Heart left ventricle (tissue), 16 donors: ENCODE results near the gene COX5B. TPM values are rescaled to one million over a fixed set of nuclear protein-coding genes. Genes with fewer than 3 reads are reported as not detected.
"Not testable (repeated sequence)": the region's sequence is repeated elsewhere in the genome, so short reads cannot be mapped to it uniquely, and the experiment has no call there.

Experiments
- ATAC-seq, 4 donors: fragments of 200-7000 bp; cut with Tn5 transposase; one replicate each; pipeline ENCODE4 v1.9.1; 2020 to 2022; ENCODE audit warnings: moderate library complexity in 4 of 4, mild to moderate bottlenecking in 3 of 4, moderate number of reproducible peaks in 1 of 4
- DNase-seq, 5 donors: peaks; one replicate each; pipeline ENCODE4 v3.0.0-alpha.2; 2020
- H3K27ac ChIP-seq, 12 donors: fragments of 200-600 bp; sonication (generic) in 4 of 12; one replicate each; pipeline versions ENCODE4 v1.5.0 to v1.8.0; 2016 to 2022; ENCODE audit warnings: mild to moderate bottlenecking in 2 of 12
- H3K27me3 ChIP-seq, 9 donors: fragments of 200-600 bp; sonication (generic) in 2 of 9; one replicate each; pipeline versions ENCODE4 v1.5.1 to v1.8.0; 2016 to 2022; ENCODE audit warnings: mild to moderate bottlenecking in 3 of 9
- H3K36me3 ChIP-seq, 9 donors: fragments of 200-600 bp; sonication (generic) in 2 of 9; one replicate each; pipeline versions ENCODE4 v1.5.0 to v1.8.0; 2018 to 2022; ENCODE audit warnings: mild to moderate bottlenecking in 2 of 9
- H3K4me1 ChIP-seq, 12 donors: fragments of 200-600 bp; sonication (generic) in 4 of 12; one replicate each; pipeline versions ENCODE4 v1.5.0 to v1.8.0; 2016 to 2022; ENCODE audit warnings: mild to moderate bottlenecking in 3 of 12
- H3K4me3 ChIP-seq, 12 donors: fragments of 200-600 bp; sonication (generic) in 4 of 12; one replicate each; pipeline versions ENCODE4 v1.5.0 to v1.8.0; 2017 to 2022; ENCODE audit warnings: mild to moderate bottlenecking in 9 of 12, moderate library complexity in 4 of 12
- H3K9me3 ChIP-seq, 12 donors: fragments of 200-600 bp; sonication (generic) in 4 of 12; one replicate each; pipeline versions ENCODE4 v1.5.0 to v1.8.0; 2016 to 2022; ENCODE audit warnings: mild to moderate bottlenecking in 1 of 12
- POLR2A ChIP-seq, 2 donors: fragments of 450-650 bp; IDR thresholded peaks; one replicate each; pipeline ENCODE4 v1.6.1; 2017; ENCODE audit warnings: antibody characterized with exemption in 2 of 2, mild to moderate bottlenecking in 2 of 2, moderate library complexity in 2 of 2
- WGBS, 4 donors: extraction: QIAGEN DNeasy Blood & Tissue Kit in 2 of 4; methylation state at CpG; one replicate each; pipeline versions ENCODE4 v1.1.5 to v1.1.7; 2013 to 2018; 5-methylcytosine and 5-hydroxymethylcytosine counted together
- intact Hi-C, 10 donors: fragments of 100-400 bp; cut with DNase I; formaldehyde crosslinking; loops; one replicate each; pipeline versions ENCODE4 v1.11.1 to v1.14.2; 2022
- long read RNA-seq, 3 donors: library from polyadenylated mRNA; unstranded; transcript quantifications; one replicate each; pipeline ENCODE4 v2.0.0, GENCODE V29; 2020 to 2021
- polyA plus RNA-seq, 2 donors: library from polyadenylated mRNA; stranded (reverse); fragments of 200-250 nt; gene quantifications; one replicate each; pipeline ENCODE4 v1.2.3, GENCODE V29; 2013
- total RNA-seq, 9 donors: library from RNA; depleted of rRNA in 2 of 9; stranded (reverse); fragments of >200 nt in 2 of 9; fragmentation: NEBNext Ultra II Directional in 3 of 9; extraction: Animal tissue kit (Norgen Biotek cat#: 25700) in 3 of 9; gene quantifications; one replicate each; pipeline versions ENCODE4 v1.1.0 to v1.2.4, GENCODE V29; 2016 to 2023
- TF ChIP-seq, protein P1 (sequence below), 12 donors: fragments of 200-600 bp; sonication (generic) in 4 of 12; IDR thresholded peaks; one replicate each; pipeline versions ENCODE4 v1.5.0 to v1.8.0; 2018 to 2022; ENCODE audit warnings: antibody characterized with exemption in 12 of 12, mild to moderate bottlenecking in 5 of 12
- donor health status: ischemic (EF 13 %, LVEDD 7.1; RV severe dilation, severe dysfunction).
- donor health status: healthy with polysubstance abuse.
- donor health status: DM: no; HTN: yes; CAD: no.
- donor health status: DM: no; HTN: no; CAD: no.
- donor health status: ischemic (EF 25% LVEDD 6.9; RV normal size, moderate dysfunction).
- donor health status: ischemic (EF 25% LVEDD 5.7; RV mildly dilated, moderate dysfunction).
- donor health status: healthy.
- donor health status: DM: yes; HTN: yes; CAD: no.
- donor health status: ischemic (EF 35%, LVEDD 5.7; RV mildly dilated, moderate dysfunction).
- donor health status: nonischemic (EF 11% LVEDD 7.7; RV severe dilation, severe dysfunction).
- donor health status: DM: yes; HTN: yes; CAD: no.
- donor health status: PGD.
- donor health status: ischemic (EF 29% LVEDD 5.4; RV normal size, mild dysfunction).
- donor health status: nonischemic (EF 23%, LVEDD 6.1; RV moderate dilation, normal function).

The COX5B gene, protein sequence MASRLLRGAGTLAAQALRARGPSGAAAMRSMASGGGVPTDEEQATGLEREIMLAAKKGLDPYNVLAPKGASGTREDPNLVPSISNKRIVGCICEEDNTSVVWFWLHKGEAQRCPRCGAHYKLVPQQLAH
- 1,000 to 10,000 TPM in 7 of 9 donors, 100 to 1,000 TPM in 2; 745 to 2,539 (median 1,214) TPM for total RNA-seq
- 1,000 to 10,000 TPM; 1,226 to 4,214 TPM for polyA plus RNA-seq
- long read RNA-seq, donor 1, transcript COX5B-201 (4 exons, 712 nt), result major isoform, 603 of 617 reads
- long read RNA-seq, donor 1, partial matches to known transcripts, result 9 of 617 reads
- long read RNA-seq, donor 1, other reads (novel, unspliced or antisense), result 4 of 617 reads
- long read RNA-seq, donor 2, transcript COX5B-201 (4 exons, 712 nt), result major isoform, 257 of 276 reads
- long read RNA-seq, donor 2, partial matches to known transcripts, result 14 of 276 reads
- long read RNA-seq, donor 2, other reads (novel, unspliced or antisense), result 2 of 276 reads
- long read RNA-seq, donor 3, transcript COX5B-201 (4 exons, 712 nt), result major isoform, 315 of 328 reads
- long read RNA-seq, donor 3, partial matches to known transcripts, result 8 of 328 reads
- long read RNA-seq, donor 3, other reads (novel, unspliced or antisense), result 3 of 328 reads

DNA sequence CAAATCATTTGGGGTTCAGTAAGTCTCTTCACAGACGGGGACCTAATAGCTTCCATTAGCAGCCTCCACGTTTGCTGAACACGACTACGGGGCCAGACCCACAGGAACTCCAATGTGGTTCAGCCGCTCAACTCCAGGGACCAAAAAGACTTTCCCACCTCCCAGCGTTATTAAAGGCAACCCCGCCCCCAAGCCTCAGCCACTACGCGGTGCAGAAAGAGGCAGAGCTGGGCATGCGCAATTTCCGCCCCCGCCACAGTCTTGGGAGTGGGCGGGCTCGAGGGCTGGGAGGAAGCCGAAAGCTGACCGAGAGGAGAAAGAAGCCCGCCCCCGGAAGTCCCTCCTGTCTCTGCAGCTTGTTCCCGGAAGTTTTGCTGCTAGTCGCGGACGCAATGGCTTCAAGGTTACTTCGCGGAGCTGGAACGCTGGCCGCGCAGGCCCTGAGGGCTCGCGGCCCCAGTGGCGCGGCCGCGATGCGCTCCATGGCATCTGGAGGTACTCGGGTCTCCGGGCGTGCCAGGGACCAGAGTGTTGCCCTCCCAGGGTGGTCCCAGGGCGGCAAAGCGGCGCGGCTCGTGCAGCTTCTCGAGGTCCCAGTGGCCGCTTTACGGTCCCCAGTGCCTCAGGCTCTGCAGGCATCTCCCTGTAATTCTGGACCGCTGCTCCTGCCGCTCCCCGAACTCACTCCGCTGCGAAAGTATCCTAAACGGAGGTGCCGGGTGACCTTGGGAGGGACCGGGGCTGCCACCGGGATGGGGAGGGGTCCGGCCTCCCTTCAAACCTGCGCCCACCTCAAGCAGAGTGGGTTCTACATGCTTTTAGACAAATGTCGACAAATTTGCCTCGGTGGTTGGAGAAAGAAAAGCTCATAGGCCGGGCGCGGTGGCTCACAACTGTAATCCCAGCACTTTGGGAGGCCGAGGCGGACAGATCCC, at the start of gene COX5B:
Gene COX5B, plus strand, starts transcription at position 368 of the 935 bp plus-strand sequence. Its CDS starts 25 bp downstream, at position 393.
- WGBS, 4 donors, result 1 to 3% (median 1%) methylated on average over 24 to 63 of the region's 63 CpGs
- no peaks in the 10 kb centered on the region for H3K9me3 ChIP-seq
- peak within 1 kb of the TSS; percentile 92 to 99 (median 97) for H3K27ac ChIP-seq
- peaks cover 0 to 27% (median 14%) of the 10 kb centered on the region in 12 donors for H3K4me1 ChIP-seq
- peak; percentile 27 to 92 for TF ChIP-seq POLR2A (IDR thresholded peaks at IDR 0.05)
- TF ChIP-seq, protein P1, sequence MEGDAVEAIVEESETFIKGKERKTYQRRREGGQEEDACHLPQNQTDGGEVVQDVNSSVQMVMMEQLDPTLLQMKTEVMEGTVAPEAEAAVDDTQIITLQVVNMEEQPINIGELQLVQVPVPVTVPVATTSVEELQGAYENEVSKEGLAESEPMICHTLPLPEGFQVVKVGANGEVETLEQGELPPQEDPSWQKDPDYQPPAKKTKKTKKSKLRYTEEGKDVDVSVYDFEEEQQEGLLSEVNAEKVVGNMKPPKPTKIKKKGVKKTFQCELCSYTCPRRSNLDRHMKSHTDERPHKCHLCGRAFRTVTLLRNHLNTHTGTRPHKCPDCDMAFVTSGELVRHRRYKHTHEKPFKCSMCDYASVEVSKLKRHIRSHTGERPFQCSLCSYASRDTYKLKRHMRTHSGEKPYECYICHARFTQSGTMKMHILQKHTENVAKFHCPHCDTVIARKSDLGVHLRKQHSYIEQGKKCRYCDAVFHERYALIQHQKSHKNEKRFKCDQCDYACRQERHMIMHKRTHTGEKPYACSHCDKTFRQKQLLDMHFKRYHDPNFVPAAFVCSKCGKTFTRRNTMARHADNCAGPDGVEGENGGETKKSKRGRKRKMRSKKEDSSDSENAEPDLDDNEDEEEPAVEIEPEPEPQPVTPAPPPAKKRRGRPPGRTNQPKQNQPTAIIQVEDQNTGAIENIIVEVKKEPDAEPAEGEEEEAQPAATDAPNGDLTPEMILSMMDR (IDR thresholded peaks at IDR 0.05), result peak in 1 of 12 donors; percentile 14
- DNase-seq (peak; percentile 99 to 100 (median 99)), ATAC-seq (peak; percentile 98 to 100 (median 100))
- peak within 1 kb of the TSS; percentile 71 to 100 (median 88) for H3K4me3 ChIP-seq
- intact Hi-C loops, result loop anchor here in 8 of 10 donors (1.0 to 10.0 kb wide), 4 partner anchors 17 to 51 kb away; partner anchors contain the start of gene ACTR1B (in 4 of the 8)
- H3K27me3 ChIP-seq, result no peaks in the 10 kb centered on the region
- H3K36me3 ChIP-seq, result peaks cover 0 to 42% (median 39%) of the 10 kb centered on the region in 9 donors

DNA sequence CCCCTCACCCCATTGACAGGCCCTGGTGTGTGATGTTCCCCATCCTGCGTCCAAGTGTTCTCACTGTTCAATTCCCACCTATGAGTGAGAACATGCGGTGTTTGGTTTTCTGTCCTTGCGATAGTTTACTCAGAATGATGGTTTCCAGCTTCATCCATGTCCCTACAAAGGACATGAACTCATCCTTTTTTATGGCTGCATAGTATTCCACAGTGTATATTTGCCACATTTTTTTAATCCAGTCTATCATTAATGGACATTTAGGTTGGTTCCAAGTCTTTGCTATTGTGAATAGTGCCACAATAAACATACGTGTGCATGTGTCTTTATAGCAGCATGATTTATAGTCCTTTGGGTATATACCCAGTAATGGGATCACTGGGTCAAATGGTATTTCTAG, 49.7 kb upstream of the COX5B start:
- intact Hi-C loops, result loop anchor here in 2 of 10 donors (10.0 kb wide), 2 partner anchors 49 to 99 kb away; partner anchors contain the start of gene COX5B (in 1 of the 2)
- H3K27me3 ChIP-seq, H3K4me3 ChIP-seq, H3K9me3 ChIP-seq, H3K27ac ChIP-seq, H3K4me1 ChIP-seq, DNase-seq, H3K36me3 ChIP-seq, ATAC-seq: not testable (repeated sequence)
- 92 to 99% (median 94%) methylated on average over 4 of the region's 4 CpGs for WGBS, 4 donors

DNA sequence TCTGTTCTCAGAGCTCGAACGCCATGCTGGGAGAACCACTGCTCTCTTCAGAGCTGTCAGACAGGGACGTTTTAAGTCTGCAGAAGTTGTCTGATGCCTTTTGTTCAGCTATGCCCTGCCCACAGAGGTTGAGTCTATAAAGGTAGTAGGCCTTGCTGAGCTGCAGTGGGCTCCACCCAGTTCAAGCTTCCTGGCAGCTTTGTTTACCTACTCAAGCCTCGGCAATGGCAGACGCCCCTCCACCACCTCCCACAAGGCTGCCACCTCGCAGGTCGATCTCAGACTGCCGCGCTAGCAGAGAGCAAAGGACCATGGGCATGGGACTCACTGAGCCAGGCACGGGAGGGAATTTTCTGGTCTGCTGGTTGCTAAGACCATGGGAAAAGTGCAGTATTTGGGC, 44.3 kb upstream of the COX5B start:
- ATAC-seq, H3K36me3 ChIP-seq, intact Hi-C loops, DNase-seq, H3K4me1 ChIP-seq, H3K9me3 ChIP-seq, H3K27me3 ChIP-seq, H3K27ac ChIP-seq, H3K4me3 ChIP-seq: not testable (repeated sequence)
- WGBS, 4 donors, result 70 to 77% (median 74%) methylated on average over 2 to 9 of the region's 10 CpGs; no CpG with 5 or more reads in 1 of the 4 donors

DNA sequence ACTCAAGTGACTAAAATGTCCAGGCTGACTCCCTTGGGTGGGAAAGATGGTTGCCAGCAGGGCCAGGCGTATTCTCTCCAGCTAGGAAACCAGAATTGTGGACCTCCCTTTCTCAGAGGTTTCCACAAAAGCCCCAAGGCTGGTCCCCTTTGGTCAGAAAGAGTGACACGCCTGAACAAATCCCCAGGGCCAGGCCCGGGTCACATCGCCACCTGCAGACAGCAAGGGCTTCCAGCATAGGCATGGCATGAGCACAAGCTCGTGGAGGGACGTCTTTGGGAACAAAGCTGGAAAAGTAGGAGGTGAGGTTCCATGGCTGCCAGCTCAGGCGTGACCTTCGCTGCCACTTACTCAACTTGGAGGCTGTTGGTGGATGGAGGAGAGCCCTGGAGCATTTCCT, 40.8 kb upstream of the COX5B start:
- H3K4me3 ChIP-seq, ATAC-seq, intact Hi-C loops, DNase-seq, H3K27me3 ChIP-seq, H3K27ac ChIP-seq, H3K36me3 ChIP-seq, H3K9me3 ChIP-seq, H3K4me1 ChIP-seq: not testable (repeated sequence)
- WGBS, 4 donors, result 40 to 57% (median 57%) methylated on average over 1 to 5 of the region's 8 CpGs; no CpG with 5 or more reads in 1 of the 4 donors

DNA sequence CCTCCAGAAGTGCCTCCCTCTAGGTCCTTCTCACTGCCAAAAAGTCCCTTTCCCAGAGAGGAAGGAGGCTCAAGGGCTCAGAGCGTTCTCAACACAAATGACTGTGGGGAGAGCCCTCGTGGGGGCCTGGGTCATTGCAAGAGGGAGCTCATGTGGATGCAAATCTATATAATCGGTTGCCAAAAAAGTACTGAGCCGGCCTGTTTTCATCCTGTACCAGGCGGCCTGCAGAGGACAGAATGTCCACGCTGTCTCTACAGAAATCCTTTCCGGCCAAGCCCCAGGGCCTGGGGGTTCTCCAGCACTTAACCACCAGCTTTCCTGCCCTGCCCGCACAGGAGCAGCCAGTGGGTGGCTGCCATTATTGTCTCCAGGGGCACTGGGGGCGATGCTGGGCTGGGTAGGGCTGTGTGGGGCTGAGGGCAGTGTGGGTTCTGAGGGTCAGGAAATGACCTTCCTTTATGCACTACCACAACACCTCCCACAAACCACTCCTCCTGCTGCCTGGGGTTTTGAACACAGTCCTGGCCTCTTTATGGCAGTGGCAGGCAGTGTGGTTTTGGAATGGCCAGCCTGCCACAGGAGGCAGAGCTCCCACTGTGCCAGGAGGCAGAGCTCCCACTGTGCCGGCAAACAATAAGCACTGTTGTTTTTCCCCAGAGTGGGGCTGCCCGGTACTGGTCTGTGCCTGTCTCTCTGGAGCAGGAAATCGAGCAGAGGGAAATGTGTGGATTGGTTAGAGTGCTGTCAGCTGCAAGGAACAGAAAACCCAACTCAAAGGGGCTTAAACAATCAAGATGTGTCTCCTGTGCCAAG, 40.1 kb upstream of the COX5B start:
- H3K36me3 ChIP-seq, H3K27ac ChIP-seq, H3K4me1 ChIP-seq, H3K4me3 ChIP-seq, H3K9me3 ChIP-seq, DNase-seq, intact Hi-C loops, H3K27me3 ChIP-seq: not testable (repeated sequence)
- 50 to 60% methylated on average over 3 to 4 of the region's 12 CpGs; no CpG with 5 or more reads in 2 of the 4 donors for WGBS, 4 donors
- peak; percentile 41 to 66 (median 44) for ATAC-seq

DNA sequence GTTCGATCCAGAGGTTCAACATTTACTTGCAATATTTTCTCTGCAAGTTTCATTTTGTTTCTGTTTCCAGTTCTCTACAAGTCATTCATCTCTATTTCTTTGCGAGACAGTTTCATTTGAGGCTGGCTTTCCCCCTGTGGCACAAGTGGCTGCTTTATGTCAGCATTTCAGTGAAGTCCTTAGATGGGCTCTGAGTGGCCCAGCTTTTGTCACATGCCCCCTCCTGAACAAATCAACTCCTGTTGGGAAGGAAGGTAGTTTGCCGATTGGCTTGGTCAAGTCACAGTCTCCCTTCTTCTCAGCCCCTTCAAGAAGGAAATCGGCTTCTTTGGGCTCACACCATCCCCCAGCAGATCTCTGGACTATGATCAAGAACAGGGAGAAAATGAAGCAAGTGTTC, 37.1 kb upstream of the COX5B start:
- intact Hi-C loops, H3K9me3 ChIP-seq, H3K27ac ChIP-seq, H3K4me1 ChIP-seq, H3K4me3 ChIP-seq, ATAC-seq, H3K36me3 ChIP-seq, DNase-seq, H3K27me3 ChIP-seq: not testable (repeated sequence)
- 83 to 87% (median 84%) methylated on average over 4 of the region's 4 CpGs for WGBS, 4 donors

DNA sequence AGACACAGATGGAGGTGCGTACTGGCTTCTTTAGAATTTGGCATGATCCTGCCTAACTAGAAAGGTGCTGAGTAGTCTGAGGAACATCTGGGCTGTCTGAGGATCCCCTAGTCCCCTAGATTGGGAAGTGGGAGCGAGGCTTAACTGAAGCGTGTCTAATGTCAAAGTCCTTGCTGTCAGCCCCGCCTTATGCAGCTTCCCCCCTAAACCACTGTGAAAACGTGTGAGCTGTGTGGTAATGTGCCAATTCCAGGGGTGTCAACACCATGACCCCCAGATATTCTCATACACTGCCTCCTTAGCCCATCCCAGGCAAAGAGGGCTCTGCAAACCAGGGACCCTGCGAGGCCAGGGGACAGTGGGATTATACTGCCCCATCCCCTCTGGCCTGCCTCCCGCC, 34.0 kb upstream of the COX5B start:
- DNase-seq, H3K36me3 ChIP-seq, intact Hi-C loops, H3K9me3 ChIP-seq, H3K4me3 ChIP-seq, H3K27ac ChIP-seq, H3K4me1 ChIP-seq, ATAC-seq, H3K27me3 ChIP-seq: not testable (repeated sequence)
- 69 to 72% methylated on average over 2 to 3 of the region's 7 CpGs; no CpG with 5 or more reads in 2 of the 4 donors for WGBS, 4 donors

DNA sequence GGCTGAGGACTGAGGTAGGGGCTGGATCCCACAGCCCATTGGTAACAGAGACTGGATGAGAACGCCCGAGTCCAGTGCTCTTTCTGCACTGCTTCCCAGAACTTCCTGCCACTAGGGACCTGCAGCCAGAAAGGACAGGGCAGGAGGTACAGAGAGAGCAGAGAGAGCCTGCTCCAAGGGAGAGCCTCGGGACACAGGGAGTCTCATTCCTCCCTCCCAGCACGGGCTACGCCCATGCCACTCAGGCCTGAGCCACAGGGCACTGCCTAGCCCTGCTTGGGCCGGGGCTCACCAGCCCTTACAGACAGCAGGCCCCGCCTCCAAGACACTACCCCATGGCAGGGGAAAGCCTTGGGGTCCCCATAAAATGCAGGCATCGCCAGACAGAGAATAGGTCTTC, 30.1 kb upstream of the COX5B start:
- H3K4me3 ChIP-seq, DNase-seq, H3K4me1 ChIP-seq, H3K9me3 ChIP-seq, H3K27me3 ChIP-seq, H3K27ac ChIP-seq, intact Hi-C loops, H3K36me3 ChIP-seq: not testable (repeated sequence)
- 46 to 47% methylated on average over 3 of the region's 8 CpGs; no CpG with 5 or more reads in 2 of the 4 donors for WGBS, 4 donors
- ATAC-seq, result peak in 1 of 4 donors; percentile 31
